A549 (cell line): ENCODE data around the gene SRF. TPM values are rescaled to one million over a fixed set of nuclear protein-coding genes. Genes with fewer than 3 reads are reported as not detected.

Experiments used
- ATAC-seq, 2 experiments: fragments of 200-7000 bp in 1 of 2; fragments of >200 bp in 1 of 2; cut with Nextera tagmentation in 1 of 2; cut with Tn5 transposase in 1 of 2; 3 replicates each; pipeline versions ENCODE4 v1.8.0 to v1.9.1; 2018 to 2020; ENCODE audit warnings: mild to moderate bottlenecking in 1 of 2, moderate library complexity in 1 of 2
- CTCF ChIA-PET: fragments of 300-600 bp; sonication (Branson Sonifier 250); formaldehyde crosslinking; extraction: SDS; loops from one replicate; lab custom pipeline; 2021; ENCODE audit warnings: antibody characterized with exemption, inconsistent platforms; lab: Yijun Ruan, JAX
- POLR2A ChIA-PET: fragments of 350-600 bp; formaldehyde crosslinking; extraction: SDS; loops from one replicate; lab custom pipeline; 2021; ENCODE audit warnings: antibody characterized with exemption, inconsistent platforms; lab: Yijun Ruan, JAX
- DNase-seq, 2 experiments: peaks; one replicate each; pipeline versions ENCODE4 v3.0.0 to v3.0.0-alpha.2; 2011 to 2016; ENCODE audit warnings: low read depth in 1 of 2, low spot score in 1 of 2
- FAIRE-seq: peaks from 2 replicates; lab custom pipeline; 2011; peaks lifted over from hg19 to GRCh38; lab: Jason Lieb, UNC
- H3K27ac ChIP-seq, 2 experiments: fragments of >200 bp; sonication (Bioruptor Twin); formaldehyde crosslinking; 3 replicates each; pipeline ENCODE4 v1.5.1; 2016 to 2017
- H3K4me1 ChIP-seq: fragments of >200 bp; sonication (Bioruptor Twin); formaldehyde crosslinking; 3 replicates; pipeline ENCODE4 v1.6.1; 2016
- H3K4me2 ChIP-seq: fragments of >200 bp; sonication (Bioruptor Twin); formaldehyde crosslinking; 3 replicates; pipeline ENCODE4 v1.6.1; 2016
- H3K4me3 ChIP-seq: fragments of >200 bp; sonication (Bioruptor Twin); formaldehyde crosslinking; 3 replicates; pipeline ENCODE4 v1.5.1; 2016
- H3K9me3 ChIP-seq: fragments of >200 bp; sonication (Bioruptor Twin); formaldehyde crosslinking; 3 replicates; pipeline ENCODE4 v1.6.1; 2016
- BHLHE40 ChIP-seq: IDR thresholded peaks from 2 replicates; pipeline ENCODE4 v1.6.1; 2012; ENCODE audit warnings: low read depth, low read length, inconsistent platforms
- CTCF ChIP-seq: fragments of >200 bp; sonication (Bioruptor Twin); formaldehyde crosslinking; IDR thresholded peaks from 3 replicates; pipeline ENCODE4 v1.5.1; 2016
- E2F6 ChIP-seq: IDR thresholded peaks from 2 replicates; pipeline ENCODE4 v1.6.1; 2012; ENCODE audit warnings: low read depth, borderline replicate concordance
- ELK1 ChIP-seq: fragments of 150-350 bp; IDR thresholded peaks from 2 replicates; pipeline ENCODE4 v1.6.1; 2014; ENCODE audit warnings: low read depth, mild to moderate bottlenecking, low read length
- EP300 ChIP-seq, 2 experiments: fragments of >200 bp; sonication (Bioruptor Twin); formaldehyde crosslinking; IDR thresholded peaks; 2 replicates in 1 of 2; 3 replicates in 1 of 2; pipeline ENCODE4 v1.6.1; 2016 to 2017
- FOSB ChIP-seq: fragments of 250-450 bp; sonication (Bioruptor Pico); IDR thresholded peaks from 2 replicates; pipeline ENCODE4 v1.5.0; 2020; ENCODE audit warnings: mild to moderate bottlenecking, moderate library complexity
- FOSL2 ChIP-seq, 2 experiments: fragments of 450-650 bp in 1 of 2; fragments of >200 bp in 1 of 2; sonication (Bioruptor Twin) in 1 of 2; formaldehyde crosslinking; IDR thresholded peaks; 2 replicates each; pipeline versions ENCODE4 v1.5.0 to v1.6.1; 2016 to 2020; ENCODE audit warnings: mild to moderate bottlenecking in 1 of 2, moderate library complexity in 1 of 2
- HES2 ChIP-seq: fragments of >200 bp; sonication (Bioruptor Twin); formaldehyde crosslinking; IDR thresholded peaks from 2 replicates; pipeline ENCODE4 v1.6.1; 2016
- HMGXB4 ChIP-seq: fragments of 250-450 bp; sonication (Bioruptor Pico); IDR thresholded peaks from 2 replicates; pipeline ENCODE4 v1.5.0; 2021; ENCODE audit warnings: mild to moderate bottlenecking, moderate library complexity, borderline replicate concordance
- HOXB5 ChIP-seq: fragments of 250-450 bp; sonication (Bioruptor Pico); IDR thresholded peaks from 2 replicates; pipeline ENCODE4 v1.5.0; 2020; ENCODE audit warnings: mild to moderate bottlenecking, moderate library complexity
- KDM1A ChIP-seq: fragments of 200-600 bp; sonication (generic); IDR thresholded peaks from 2 replicates; pipeline ENCODE4 v1.6.1; 2016; ENCODE audit warnings: low read depth, mild to moderate bottlenecking
- MAX ChIP-seq: IDR thresholded peaks from 2 replicates; pipeline ENCODE4 v1.6.1; 2012
- NR3C1 ChIP-seq: fragments of >200 bp; sonication (Bioruptor Twin); formaldehyde crosslinking; IDR thresholded peaks from 3 replicates; pipeline ENCODE4 v1.6.1; 2017
- PBX3 ChIP-seq: IDR thresholded peaks from 2 replicates; pipeline ENCODE4 v1.6.1; 2012
- PHF8 ChIP-seq: fragments of 200-600 bp; sonication (generic); IDR thresholded peaks from 2 replicates; pipeline ENCODE4 v1.6.1; 2016; ENCODE audit warnings: low read depth, mild to moderate bottlenecking, antibody characterized with exemption, moderate library complexity, borderline replicate concordance
- POLR2AphosphoS2 ChIP-seq: conservative IDR thresholded peaks from 2 replicates; pipeline ENCODE4 v1.6.1; 2012; ENCODE audit warnings: low read length, improper control_type of control experiment, inconsistent platforms
- RAD21 ChIP-seq, 2 experiments: fragments of >200 bp in 1 of 2; sonication (Bioruptor Twin) in 1 of 2; formaldehyde crosslinking in 1 of 2; IDR thresholded peaks in 1 of 2; conservative IDR thresholded peaks in 1 of 2; 2 replicates in 1 of 2; 3 replicates in 1 of 2; pipeline ENCODE4 v1.6.1; 2012 to 2018; ENCODE audit warnings: inconsistent platforms in 1 of 2
- RCOR1 ChIP-seq: fragments of 150-350 bp; IDR thresholded peaks from 2 replicates; pipeline ENCODE4 v1.6.1; 2014; ENCODE audit warnings: antibody characterized with exemption, low read length, low read depth
- RFX5 ChIP-seq: fragments of 450-650 bp; IDR thresholded peaks from 2 replicates; pipeline ENCODE4 v1.7.1; 2014; ENCODE audit warnings: antibody characterized with exemption, mild to moderate bottlenecking, moderate library complexity
- SREBF2 ChIP-seq: fragments of 450-650 bp; IDR thresholded peaks from 2 replicates; pipeline ENCODE4 v1.6.1; 2014; ENCODE audit warnings: mild to moderate bottlenecking, moderate library complexity
- ZSCAN20 ChIP-seq: fragments of 250-450 bp; sonication (Bioruptor Pico); IDR thresholded peaks from 2 replicates; pipeline ENCODE4 v1.8.0; 2022; ENCODE audit warnings: mild to moderate bottlenecking, moderate library complexity
- WGBS: methylation state at CpG from one replicate; pipeline ENCODE4 v1.1.6; 2017; ENCODE audit errors: missing lambda C conversion rate; 5-methylcytosine and 5-hydroxymethylcytosine counted together
- polyA plus RNA-seq, 4 experiments: library from polyadenylated mRNA; depleted of rRNA in 3 of 4; stranded (reverse); fragments of >200 nt; fragmentation: RNase III in 1 of 4; extraction: RNeasy Plus Mini Kit Qiagen cat#74134 plus additional on column Dnase treatment in 1 of 4; gene quantifications; 2 replicates in 3 of 4; 3 replicates in 1 of 4; pipeline ENCODE4 v1.2.3, GENCODE V29; 2011 to 2017

SRF gene
- polyA plus RNA-seq, 2 of the 4 experiments (the other 2 are of a cell fraction), result 14.0 to 16.7 TPM

- WGBS, result 89% methylated on average over 11 of the region's 11 CpGs
- Histone ChIP-seq H3K4me3 (no peak overlapping the region), H3K4me1 (no peaks in the 10 kb centered on the region), H3K9me3 (no peaks in the 10 kb centered on the region), H3K4me2 (no peak overlapping the region)
- DNase-seq (no peak), FAIRE-seq (no peak), ATAC-seq (no peak)
- POLR2A ChIA-PET, result no interaction called here
- CTCF ChIA-PET, result interaction anchor here (1.2 to 1.7 kb wide), 2 partner anchors 10 to 15 kb away, joined by 3 to 7 read pairs; no protein-coding TSS in a partner anchor
- TF ChIP-seq POLR2AphosphoS2, result no peak
- no peak for TF ChIP-seq SREBF2
- TF ChIP-seq, all 56 proteins: peak for 0
- H3K27ac ChIP-seq, result no peak overlapping the region
Observed at GRCh38 chr6:43127877-43128276, 43.2 kb upstream of the SRF start.

- 55% methylated on average over 3 of the region's 16 CpGs for WGBS
- POLR2A ChIA-PET, result no interaction called here
- DNase-seq (no peak), ATAC-seq (no peak), FAIRE-seq (no peak)
- CTCF ChIA-PET, result interaction anchor here (0.7 to 2.9 kb wide), 9 partner anchors 15 to 227 kb away, joined by 3 to 10 read pairs (median 4); partner anchors contain the start of genes KLC4 and MRPL2
- Histone ChIP-seq H3K9me3 (no peaks in the 10 kb centered on the region), H3K27ac (no peak overlapping the region), H3K4me3 (no peak overlapping the region), H3K4me1 (no peaks in the 10 kb centered on the region), H3K4me2 (no peak overlapping the region)
- no peak for TF ChIP-seq ZSCAN20 (CRISPR knock-in tag)
- TF ChIP-seq BHLHE40, result no peak
- no peak for TF ChIP-seq KDM1A
- TF ChIP-seq E2F6, result no peak
- no peak for TF ChIP-seq HOXB5
- no peak for TF ChIP-seq ELK1
- TF ChIP-seq CTCF, result no peak
- no peak for TF ChIP-seq POLR2AphosphoS2
- TF ChIP-seq RFX5, result no peak
- no peak for TF ChIP-seq RAD21 (conservative IDR thresholded peaks at IDR 0.05 in 1 of 2, IDR thresholded peaks at IDR 0.05 in 1 of 2)
- no peak for TF ChIP-seq PHF8
- TF ChIP-seq EP300 (IDR thresholded peaks at IDR 0.05), result no peak
- no peak for TF ChIP-seq PBX3
- TF ChIP-seq MAX, result no peak
- no peak for TF ChIP-seq NR3C1
- no peak for TF ChIP-seq RCOR1
- no peak for TF ChIP-seq FOSL2 (IDR thresholded peaks at IDR 0.05)
- no peak for TF ChIP-seq FOSL2 (CRISPR knock-in tag; IDR thresholded peaks at IDR 0.05)
- no peak for TF ChIP-seq FOSB (CRISPR knock-in tag)
- no peak for TF ChIP-seq HMGXB4
- no peak for TF ChIP-seq HES2
Observed at GRCh38 chr6:43128926-43129325, 42.1 kb upstream of the SRF start.
